Daoy (cell line): Measurements from ENCODE around the gene NR2E3. TPM values are rescaled to one million over a fixed set of nuclear protein-coding genes. Genes with fewer than 3 reads are reported as not detected.
"Not testable (repeated sequence)": the region's sequence is repeated elsewhere in the genome, so short reads cannot be mapped to it uniquely, and the experiment has no call there.

Source experiments
- DNase-seq: peaks from one replicate; pipeline ENCODE4 v3.0.0-alpha.2; 2015; ENCODE audit warnings: low read depth
- total RNA-seq: library from RNA; depleted of rRNA; stranded (reverse); fragments of >200 nt; shearing (Covaris generic); gene quantifications from 2 replicates; pipeline ENCODE4 v1.2.3, GENCODE V29; 2014

Gene NR2E3
- total RNA-seq, 1 experiment from 2014 or later: not detected

GRCh38 chr15:71815301-71815700 lies 4.9 kb downstream of the NR2E3 start:
- no peak for DNase-seq

GRCh38 chr15:71817351-71817750 lies 7.0 kb downstream of the NR2E3 start:
- DNase-seq: no peak

GRCh38 chr15:71820127-71820526 lies 9.8 kb downstream of the NR2E3 start:
- no peak for DNase-seq

- no peak for DNase-seq
Measured at GRCh38 chr15:71821547-71822129, 11.3 kb downstream of the NR2E3 start.

GRCh38 chr15:71822890-71823630 lies 12.7 kb downstream of the NR2E3 start:
- DNase-seq: no peak

GRCh38 chr15:71823801-71824200 lies 13.4 kb downstream of the NR2E3 start:
- DNase-seq: no peak

GRCh38 chr15:71825021-71825730 lies 14.8 kb downstream of the NR2E3 start:
- DNase-seq: no peak

- no peak for DNase-seq
Measured at GRCh38 chr15:71826196-71826595, 15.8 kb downstream of the NR2E3 start.

- no peak for DNase-seq
Measured at GRCh38 chr15:71830981-71831380, 20.6 kb downstream of the NR2E3 start.

GRCh38 chr15:71841563-71841962 lies 31.2 kb downstream of the NR2E3 start:
- DNase-seq: no peak

- DNase-seq: no peak
Measured at GRCh38 chr15:71844916-71845315, 34.6 kb downstream of the NR2E3 start.

- DNase-seq: no peak
Measured at GRCh38 chr15:71853543-71853942, 43.2 kb downstream of the NR2E3 start.

GRCh38 chr15:71858232-71858631 lies 47.9 kb downstream of the NR2E3 start:
- not testable (repeated sequence) for DNase-seq
